ENCODE measurements around the gene SCN1A.

- TF ChIP-seq POLR2AphosphoS5 (IDR thresholded peaks at IDR 0.05; ENCODE audit: low read depth, low read length) (no peak), SP1 (IDR thresholded peaks at IDR 0.05; ENCODE audit: low read depth, low read length) (no peak), RAD21 (IDR thresholded peaks at IDR 0.05 in 1 of 2, conservative IDR thresholded peaks at IDR 0.05 in 1 of 2; ENCODE audit: low read depth in 2 of 2, low read length in 2 of 2) (no peak), POLR2A (IDR thresholded peaks at IDR 0.05; ENCODE audit: control extremely low read depth in 1 of 2, low read depth in 2 of 2, low read length in 2 of 2) (no peak), MAFK (IDR thresholded peaks at IDR 0.05; ENCODE audit: low read depth, low read length) (no peak), JUND (IDR thresholded peaks at IDR 0.05; ENCODE audit: low read length) (no peak)
- TF ChIP-seq, protein P1, sequence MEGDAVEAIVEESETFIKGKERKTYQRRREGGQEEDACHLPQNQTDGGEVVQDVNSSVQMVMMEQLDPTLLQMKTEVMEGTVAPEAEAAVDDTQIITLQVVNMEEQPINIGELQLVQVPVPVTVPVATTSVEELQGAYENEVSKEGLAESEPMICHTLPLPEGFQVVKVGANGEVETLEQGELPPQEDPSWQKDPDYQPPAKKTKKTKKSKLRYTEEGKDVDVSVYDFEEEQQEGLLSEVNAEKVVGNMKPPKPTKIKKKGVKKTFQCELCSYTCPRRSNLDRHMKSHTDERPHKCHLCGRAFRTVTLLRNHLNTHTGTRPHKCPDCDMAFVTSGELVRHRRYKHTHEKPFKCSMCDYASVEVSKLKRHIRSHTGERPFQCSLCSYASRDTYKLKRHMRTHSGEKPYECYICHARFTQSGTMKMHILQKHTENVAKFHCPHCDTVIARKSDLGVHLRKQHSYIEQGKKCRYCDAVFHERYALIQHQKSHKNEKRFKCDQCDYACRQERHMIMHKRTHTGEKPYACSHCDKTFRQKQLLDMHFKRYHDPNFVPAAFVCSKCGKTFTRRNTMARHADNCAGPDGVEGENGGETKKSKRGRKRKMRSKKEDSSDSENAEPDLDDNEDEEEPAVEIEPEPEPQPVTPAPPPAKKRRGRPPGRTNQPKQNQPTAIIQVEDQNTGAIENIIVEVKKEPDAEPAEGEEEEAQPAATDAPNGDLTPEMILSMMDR (IDR thresholded peaks at IDR 0.05; ENCODE audit: control extremely low read depth in 1 of 3, insufficient read depth in 1 of 3, low read depth in 1 of 3, low read length in 3 of 3) = no peak
- TF ChIP-seq, protein P2, sequence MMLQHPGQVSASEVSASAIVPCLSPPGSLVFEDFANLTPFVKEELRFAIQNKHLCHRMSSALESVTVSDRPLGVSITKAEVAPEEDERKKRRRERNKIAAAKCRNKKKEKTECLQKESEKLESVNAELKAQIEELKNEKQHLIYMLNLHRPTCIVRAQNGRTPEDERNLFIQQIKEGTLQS (IDR thresholded peaks at IDR 0.05; ENCODE audit: insufficient read depth, low read depth, low read length) = no peak
Observed at GRCh38 chr2:166156985-166157490, 29.2 kb upstream of the SCN1A start.
